Astrocyte (in vitro differentiated cells and primary cell): ENCODE measurements around the gene KDM4B.

Experiments used
- CTCF ChIP-seq: IDR thresholded peaks from 2 replicates; pipeline ENCODE4 v1.5.1; 2011; ENCODE audit warnings: low read depth, mild to moderate bottlenecking, inconsistent platforms, low read length, moderate library complexity; ENCODE audit not compliant: insufficient read depth
- EZH2 ChIP-seq: IDR thresholded peaks from 2 replicates; pipeline ENCODE4 v1.6.1; 2012; ENCODE audit warnings: mild to moderate bottlenecking, low read length, inconsistent platforms; ENCODE audit not compliant: insufficient read depth

- TF ChIP-seq CTCF (no peak), EZH2 (no peak)
Observed at GRCh38 chr19:4935444-4935843, 33.5 kb upstream of the KDM4B start.
